Activated CD4-positive, alpha-beta T cell treated with anti-CD3 and anti-CD28 coated beads, Interleukin-2, amount 50 U/mL, for 1 hour (primary cell): Measurements from ENCODE around the gene CFAP57.

Source experiments
- DNase-seq: peaks from one replicate; pipeline ENCODE4 v3.0.0-alpha.2; 2020

Gene CFAP57

GRCh38 chr1:43229826-43230780 lies 58.0 kb downstream of the CFAP57 start:
- DNase-seq, result no peak

GRCh38 chr1:43232074-43232473 lies 59.9 kb downstream of the CFAP57 start:
- DNase-seq, result no peak

- DNase-seq, result no peak
These were observed 60.4 kb downstream of the CFAP57 start for GRCh38 chr1:43232482-43232881.

- DNase-seq, result no peak
These were observed 61.5 kb downstream of the CFAP57 start for GRCh38 chr1:43233631-43234030.

- DNase-seq, result no peak
These were observed 62.1 kb downstream of the CFAP57 start for GRCh38 chr1:43234267-43234666.

- DNase-seq, result no peak
These were observed 62.9 kb downstream of the CFAP57 start for GRCh38 chr1:43235040-43235439.

- no peak for DNase-seq
These were observed 63.5 kb downstream of the CFAP57 start for GRCh38 chr1:43235451-43236121.

- no peak for DNase-seq
These were observed 65.0 kb downstream of the CFAP57 start for GRCh38 chr1:43237121-43237520.

- DNase-seq, result no peak
These were observed 66.0 kb downstream of the CFAP57 start for GRCh38 chr1:43238085-43238484.

- DNase-seq, result no peak
These were observed 66.9 kb downstream of the CFAP57 start for GRCh38 chr1:43238991-43239469.

- DNase-seq, result no peak
These were observed 67.4 kb downstream of the CFAP57 start for GRCh38 chr1:43239484-43239883.

GRCh38 chr1:43241413-43241836 lies 69.3 kb downstream of the CFAP57 start:
- no peak for DNase-seq

GRCh38 chr1:43243299-43243698 lies 71.2 kb downstream of the CFAP57 start:
- DNase-seq, result no peak

GRCh38 chr1:43246466-43247213 lies 74.5 kb downstream of the CFAP57 start:
- no peak for DNase-seq

GRCh38 chr1:43247256-43247921 lies 75.3 kb downstream of the CFAP57 start:
- no peak for DNase-seq

- DNase-seq, result no peak
These were observed 78.2 kb downstream of the CFAP57 start for GRCh38 chr1:43250351-43250761.

GRCh38 chr1:43251024-43251423 lies 78.9 kb downstream of the CFAP57 start:
- DNase-seq, result no peak

- DNase-seq, result no peak
These were observed 80.1 kb downstream of the CFAP57 start for GRCh38 chr1:43252225-43252624.

- no peak for DNase-seq
These were observed 81.0 kb downstream of the CFAP57 start for GRCh38 chr1:43253173-43253572.

GRCh38 chr1:43253876-43254275 lies 81.7 kb downstream of the CFAP57 start:
- DNase-seq, result no peak

- DNase-seq, result no peak
These were observed 83.5 kb downstream of the CFAP57 start for GRCh38 chr1:43255438-43256210.
